OCI-LY1 (cell line): Measurements from ENCODE around the gene CENPL.

Experiments used
- CTCF ChIP-seq: fragments of 200-600 bp; sonication (generic), shearing (Covaris generic); IDR thresholded peaks from 2 replicates; pipeline ENCODE4 v1.5.1; 2017; ENCODE audit warnings: mild to moderate bottlenecking, antibody characterized with exemption, low read length, moderate library complexity, mixed read lengths
- EZH2 ChIP-seq: fragments of 200-600 bp; sonication (generic), shearing (Covaris generic); IDR thresholded peaks from 2 replicates; pipeline ENCODE4 v1.8.0; 2017; ENCODE audit warnings: borderline replicate concordance, mixed run types, mild to moderate bottlenecking, antibody characterized with exemption, low read length, moderate library complexity, mixed read lengths

- TF ChIP-seq CTCF (no peak), EZH2 (no peak)
Measured at GRCh38 chr1:173852105-173852504, 27.4 kb upstream of the CENPL start.
